CD4-positive, alpha-beta T cell treated with Interleukin-17A for 4 hours (primary cell): Measurements from ENCODE around the gene KCND1.

Experiments
- DNase-seq: peaks from one replicate; pipeline ENCODE4 v3.0.0-alpha.2; 2020; ENCODE audit warnings: mixed read lengths

KCND1 gene

DNA sequence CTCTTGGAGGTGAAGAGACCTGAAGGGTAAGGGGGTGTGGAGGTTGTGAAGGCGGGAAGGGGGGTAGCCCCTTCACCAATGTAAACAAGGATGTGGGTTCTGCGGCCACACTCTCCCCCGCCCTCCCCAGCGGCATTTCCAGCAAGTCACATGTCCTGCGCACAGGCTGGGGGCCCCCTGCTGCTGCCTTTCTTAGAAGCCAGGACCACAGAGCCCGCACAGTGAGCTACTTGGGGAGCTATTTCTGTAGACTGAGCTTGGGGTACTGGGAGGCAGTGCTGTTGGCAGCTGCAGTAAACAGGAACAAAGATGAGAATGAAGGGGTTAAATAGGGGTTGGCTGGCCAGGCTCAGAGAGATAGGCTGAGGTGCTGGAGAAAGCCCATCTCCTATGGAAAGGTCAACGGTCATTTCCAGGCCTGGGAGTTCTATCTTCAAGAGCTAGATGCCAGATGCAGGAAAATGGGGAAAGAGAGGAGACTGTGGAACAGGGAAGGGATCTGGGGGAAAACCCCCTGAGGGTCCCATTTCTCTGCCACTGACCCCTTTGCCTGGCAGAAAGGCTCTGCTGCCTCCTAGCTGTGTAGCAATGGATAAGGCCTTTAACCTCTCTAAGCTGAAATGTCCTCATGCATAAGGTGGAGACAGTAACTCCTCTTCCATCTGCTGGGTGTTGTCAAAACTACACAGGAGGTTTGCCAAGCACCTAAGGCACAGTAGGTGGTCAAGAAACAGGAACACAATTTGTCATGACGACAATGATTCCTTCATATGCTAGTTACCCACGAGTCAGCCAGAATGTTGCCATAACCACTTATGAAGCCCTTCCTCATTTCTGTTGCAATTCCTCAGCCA lies 34.4 kb downstream of the KCND1 start:
- DNase-seq = peak; percentile 88

DNA sequence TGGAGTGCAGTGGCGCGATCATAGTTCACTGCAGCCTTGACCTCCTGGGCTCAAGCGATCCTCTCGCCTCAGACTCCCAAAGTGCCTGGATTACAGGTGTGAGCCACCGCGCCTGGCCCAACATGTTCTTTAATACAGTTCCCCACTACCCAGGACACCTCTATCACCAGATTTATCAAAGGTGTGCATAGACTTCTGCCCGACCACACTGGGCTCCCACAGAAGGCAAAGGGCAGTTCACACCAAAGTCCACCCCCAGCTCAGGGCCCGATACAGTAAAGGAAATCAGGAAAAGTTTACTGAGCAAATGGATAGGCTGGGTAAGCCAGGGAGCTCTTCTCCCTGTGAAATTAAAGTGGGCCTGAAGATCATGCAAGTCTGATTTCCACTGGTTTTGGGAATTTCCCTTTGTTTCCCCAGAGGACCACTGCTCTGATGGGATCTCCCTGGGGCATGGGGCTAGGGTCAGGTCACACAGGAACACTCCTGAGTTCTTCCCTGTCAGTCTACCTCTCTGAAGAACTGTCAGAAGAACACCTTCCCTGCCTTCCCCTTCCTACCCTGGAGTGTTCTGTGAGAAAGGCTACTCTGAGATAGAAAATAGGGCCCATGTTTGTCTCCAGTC lies 35.1 kb downstream of the KCND1 start:
- DNase-seq = no peak

DNA sequence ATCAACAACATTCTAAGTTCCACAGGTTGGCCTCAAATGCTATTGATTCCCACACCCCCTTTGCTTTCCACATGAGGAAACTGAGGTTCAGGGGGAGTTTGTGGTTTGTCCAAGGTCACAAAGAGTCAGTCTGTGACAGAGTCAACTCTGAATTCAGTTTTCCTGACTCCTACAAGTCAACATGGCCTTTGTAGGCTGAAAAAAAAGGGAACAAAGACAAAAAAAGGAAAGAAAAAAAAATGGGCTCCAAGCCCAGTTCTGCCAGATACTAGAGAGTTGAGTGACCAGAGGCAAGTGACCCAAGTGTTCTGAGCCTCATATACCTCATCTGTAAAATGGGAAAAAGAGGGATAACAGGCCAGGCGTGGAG lies 36.4 kb downstream of the KCND1 start:
- DNase-seq = no peak

DNA sequence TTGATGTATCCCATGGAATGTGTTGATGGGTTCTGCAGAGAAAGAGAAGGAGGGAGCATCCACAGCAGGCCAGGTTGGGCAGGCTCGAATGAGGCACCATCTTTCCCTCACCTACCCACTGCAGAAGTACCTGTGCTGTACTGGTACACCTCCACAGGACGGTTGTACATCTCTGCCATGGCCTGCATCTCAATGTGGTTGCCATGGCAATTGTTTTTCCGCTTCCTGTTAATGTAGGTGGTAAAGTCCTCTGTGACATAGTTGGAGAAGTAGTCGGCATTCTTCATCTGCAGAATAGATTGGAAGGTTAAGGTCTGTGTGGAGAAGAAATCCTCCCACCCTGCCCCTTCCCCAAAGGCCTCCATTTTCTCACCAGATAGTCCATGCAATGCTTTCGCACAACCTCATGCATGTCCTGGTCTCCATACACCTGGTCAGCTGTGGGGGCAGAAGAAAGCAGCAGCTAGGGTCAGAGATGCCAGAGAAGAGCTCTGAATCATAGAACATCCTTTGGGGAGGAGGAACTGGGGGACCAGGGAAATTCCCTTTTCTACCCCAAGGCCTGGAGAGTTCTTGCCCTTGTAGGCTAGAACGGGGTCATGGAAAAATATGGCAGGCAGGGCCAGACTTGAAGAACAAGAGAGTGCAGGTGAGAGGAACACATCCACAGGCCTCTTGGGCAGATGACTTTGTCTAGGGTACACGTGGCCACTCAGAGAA lies 36.9 kb downstream of the KCND1 start:
- DNase-seq = peak; percentile 47

DNA sequence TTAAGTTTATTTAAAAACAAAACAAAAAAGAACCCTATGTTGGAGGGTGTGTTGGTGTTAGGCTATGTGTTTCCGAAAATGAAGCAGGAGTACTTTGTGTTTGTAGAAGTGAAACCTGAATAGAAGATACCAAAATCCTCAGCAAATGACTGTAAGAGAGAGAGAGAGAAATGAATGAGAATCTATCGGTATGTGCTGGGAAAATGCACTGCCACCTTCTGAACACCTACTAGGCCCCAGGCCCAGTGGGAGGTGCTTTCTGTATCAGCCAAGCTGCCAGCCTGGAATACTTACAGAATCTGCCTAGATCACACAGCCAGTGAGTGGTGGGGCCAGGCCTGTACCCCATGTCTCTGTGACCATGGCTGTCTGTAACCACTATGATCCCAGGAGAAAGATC lies 37.9 kb downstream of the KCND1 start:
- DNase-seq = no peak

DNA sequence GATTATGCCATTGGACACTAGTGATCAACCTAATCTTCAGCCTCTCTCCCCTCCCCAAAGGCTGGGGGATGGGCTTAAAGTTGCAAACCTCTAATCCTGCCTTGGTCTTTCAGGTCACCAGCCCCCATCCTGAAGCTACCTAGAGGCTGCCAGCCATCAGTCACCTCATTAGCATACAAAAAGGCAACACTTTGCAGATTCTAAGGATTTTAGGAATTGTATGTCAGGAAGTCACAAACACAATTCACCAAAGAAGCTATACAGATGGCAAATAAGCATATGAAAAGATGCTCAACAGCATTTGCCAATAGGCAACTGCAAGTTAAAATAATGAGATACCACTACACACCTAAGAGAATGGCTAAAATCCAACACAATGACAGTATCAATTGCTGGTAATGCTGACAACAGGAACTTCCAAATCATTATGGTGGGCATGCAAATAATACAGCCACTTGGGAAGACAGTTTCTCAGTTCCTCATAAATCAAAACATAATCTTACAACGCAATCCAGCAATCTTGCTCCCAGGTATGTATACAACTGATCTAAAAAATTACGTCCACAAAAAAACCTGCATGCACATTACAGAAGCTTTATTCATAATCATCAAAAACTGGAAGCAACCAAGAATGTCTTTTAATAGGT lies 43.8 kb downstream of the KCND1 start:
- DNase-seq = no peak

DNA sequence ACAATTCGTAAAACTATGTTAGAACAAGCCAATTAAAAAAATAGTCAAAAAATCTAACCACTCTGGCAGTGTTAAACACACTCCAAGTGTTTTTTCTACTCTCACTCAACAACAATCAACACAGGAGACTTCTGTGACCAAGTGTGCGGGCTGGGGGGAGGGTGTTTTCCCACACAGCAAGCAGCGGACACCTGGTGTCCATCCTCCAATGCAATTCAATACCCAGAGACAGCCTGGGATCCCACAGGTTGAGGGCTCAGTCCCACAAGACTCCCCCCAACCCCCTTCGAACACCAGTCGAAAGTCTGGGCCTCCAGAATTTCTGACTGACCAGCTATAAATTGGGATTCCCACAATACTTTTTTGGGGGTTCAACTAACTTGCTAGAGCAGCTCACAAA lies 44.5 kb downstream of the KCND1 start:
- no peak for DNase-seq

DNA sequence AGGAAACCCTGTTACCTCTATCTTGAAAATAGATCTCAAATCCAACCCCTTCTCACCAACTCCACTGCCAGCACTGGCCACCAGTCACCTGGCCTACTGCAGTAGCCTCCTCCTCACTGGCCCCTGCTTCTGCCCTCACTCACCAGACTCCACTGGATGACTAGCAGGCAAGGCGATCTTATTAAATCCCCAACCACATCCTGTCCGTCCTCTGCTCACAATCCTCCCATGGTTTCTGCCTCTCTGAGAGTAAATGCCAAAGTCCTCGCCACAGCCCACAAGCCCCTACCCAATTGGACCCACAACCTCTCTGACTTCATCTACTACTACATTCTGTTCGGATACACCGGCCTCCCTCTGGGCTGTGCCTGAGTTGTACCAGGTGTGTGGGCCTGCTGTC lies 47.4 kb downstream of the KCND1 start:
- no peak for DNase-seq

DNA sequence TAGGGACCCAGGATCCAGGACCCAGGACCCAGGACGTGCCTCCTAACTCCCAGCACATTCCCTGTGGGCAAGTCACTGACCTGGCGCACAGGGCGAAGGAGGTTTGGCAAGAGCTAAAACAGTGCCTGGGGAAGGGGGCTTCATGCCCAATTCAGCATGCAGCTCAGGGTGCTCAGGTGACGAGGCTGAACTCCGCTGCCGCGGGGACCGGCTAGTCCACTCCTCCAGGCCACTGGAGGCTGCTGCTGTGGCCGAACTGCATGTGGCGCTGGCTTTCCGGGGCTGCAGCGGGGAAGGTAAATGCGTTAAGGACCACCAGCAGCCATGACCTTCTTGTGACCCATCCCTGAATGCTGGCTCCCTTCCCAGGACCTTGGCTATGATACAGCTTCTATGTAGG lies 47.9 kb downstream of the KCND1 start:
- DNase-seq = no peak

DNA sequence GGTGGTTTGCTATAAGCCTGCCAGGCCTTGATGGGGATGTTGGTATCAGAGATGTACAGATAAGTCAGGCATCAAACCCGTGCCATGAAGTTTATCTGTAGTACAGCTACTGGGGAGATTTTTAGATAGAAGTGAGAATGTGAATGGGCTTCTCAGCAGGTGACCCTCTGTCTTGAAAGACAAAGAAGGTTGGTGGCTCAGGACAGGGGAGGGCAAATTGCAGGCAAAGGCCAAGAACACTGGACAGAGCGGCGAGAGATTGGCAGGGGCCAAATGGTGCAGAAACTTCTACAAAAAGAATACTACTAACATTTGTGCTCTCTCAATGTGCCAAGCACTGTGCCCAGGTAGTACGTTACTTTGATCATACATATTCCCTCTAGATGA lies 50.9 kb downstream of the KCND1 start:
- DNase-seq = no peak

DNA sequence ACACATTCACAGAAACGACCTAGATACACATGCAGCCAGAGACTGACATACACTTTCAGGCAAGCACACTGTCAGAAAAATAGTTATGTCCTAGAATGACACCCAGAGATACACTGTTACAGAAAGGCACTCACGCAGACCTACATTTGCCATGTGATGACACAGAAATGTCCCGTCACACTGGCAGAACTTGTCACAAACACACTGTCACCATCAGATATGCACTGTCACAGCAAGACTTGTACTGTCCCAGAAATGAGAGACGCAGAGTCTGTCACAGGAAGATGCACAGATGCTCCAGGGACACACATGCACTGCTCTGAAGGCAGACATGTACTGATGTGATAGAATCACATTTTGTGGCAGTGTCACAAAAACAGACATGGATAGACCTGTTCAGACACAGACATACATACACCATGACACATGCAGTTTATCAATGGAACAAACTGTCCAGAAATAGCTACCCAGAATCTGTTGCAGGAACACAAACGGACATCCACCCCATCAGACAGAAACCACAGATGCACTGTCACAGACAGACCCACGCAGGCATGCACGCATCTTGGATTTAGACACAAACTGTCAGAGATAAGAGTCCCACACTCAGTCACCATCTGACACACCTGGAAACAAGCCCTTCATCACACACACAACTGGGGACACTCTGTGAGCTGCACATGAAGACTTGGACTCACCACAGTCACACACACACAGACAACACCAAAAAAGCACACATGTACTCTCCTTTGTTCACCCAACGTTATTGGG lies 51.5 kb downstream of the KCND1 start:
- peak; percentile 46 for DNase-seq

DNA sequence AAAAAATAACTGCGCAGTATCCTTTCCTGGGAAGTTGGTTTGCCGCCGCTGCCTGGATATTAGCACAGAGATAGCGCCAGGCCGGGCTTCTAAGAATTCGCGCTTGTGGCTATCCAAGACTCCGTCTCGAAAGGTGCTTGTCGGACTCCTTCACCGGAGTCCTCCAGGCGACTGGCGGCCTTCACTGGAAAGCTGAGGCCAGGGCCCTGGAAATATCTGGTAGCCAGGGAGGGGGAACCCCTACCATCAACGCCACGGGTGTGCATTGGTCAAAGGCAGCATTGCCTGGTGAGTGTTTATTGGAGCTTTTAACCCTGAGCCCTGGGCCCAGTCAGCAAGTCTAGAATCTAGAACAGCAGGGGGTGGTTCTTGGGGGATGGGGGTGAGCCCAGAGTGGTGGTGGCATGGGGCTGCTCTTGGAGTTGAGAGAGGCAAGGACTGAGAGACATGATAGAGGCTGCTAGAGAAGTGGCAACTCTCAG lies 52.2 kb downstream of the KCND1 start:
- DNase-seq = peak; percentile 40

DNA sequence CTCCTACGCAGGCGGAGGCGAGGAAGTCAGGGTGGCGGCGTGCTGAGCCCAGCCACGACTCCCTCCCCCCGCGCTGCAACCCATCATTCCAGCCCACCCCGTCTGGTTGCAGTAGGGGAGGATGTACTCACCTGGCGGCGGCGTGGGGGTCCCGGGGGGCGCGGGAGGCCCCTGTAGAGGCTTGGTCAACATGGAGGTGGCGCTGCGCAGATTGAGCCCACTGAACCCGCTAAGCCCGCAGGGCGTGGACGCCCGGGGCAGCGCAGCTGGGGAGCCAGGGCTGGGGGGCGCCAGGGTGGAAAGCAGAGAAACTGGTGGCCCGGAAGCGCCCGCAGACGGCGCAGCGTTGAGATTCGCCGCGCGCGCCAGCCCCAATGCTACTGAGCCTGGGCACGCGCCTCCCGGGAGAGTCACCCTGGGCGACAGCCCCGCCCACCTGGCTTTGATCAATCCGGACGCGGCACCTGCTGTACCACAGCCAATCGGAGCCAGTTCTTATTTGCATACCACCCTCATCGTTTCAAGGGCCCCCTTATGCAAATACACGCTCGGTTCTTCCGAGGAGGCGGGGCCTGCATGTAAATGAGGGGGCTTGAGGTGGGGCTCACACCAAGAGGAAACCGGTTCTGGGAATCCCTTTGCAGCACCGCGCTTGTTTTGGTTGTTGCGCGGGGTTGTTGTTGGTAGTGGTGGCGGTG lies 52.9 kb downstream of the KCND1 start, which contains the start of gene PIM2:
TSS of gene PIM2 (minus strand) at position 382 of the 698 bp plus-strand sequence. CDS start at position 192, 190 bp downstream.
- peak; percentile 95 for DNase-seq

DNA sequence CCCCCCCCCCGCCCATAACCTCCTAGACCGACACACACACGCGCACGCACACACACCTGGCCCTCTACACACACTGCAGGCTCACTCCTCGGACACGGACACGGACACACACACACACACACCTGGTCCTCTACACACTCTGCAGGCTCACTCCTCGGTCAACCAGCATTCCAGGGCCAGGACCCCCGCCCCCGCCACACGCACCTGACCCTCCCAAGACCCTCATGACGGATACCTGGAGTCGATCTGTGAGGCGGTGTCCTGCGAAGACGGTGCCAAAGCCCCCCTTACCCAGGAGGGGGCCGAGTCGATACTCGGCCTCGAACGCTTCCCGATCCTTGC lies 53.4 kb downstream of the KCND1 start:
- DNase-seq = no peak

DNA sequence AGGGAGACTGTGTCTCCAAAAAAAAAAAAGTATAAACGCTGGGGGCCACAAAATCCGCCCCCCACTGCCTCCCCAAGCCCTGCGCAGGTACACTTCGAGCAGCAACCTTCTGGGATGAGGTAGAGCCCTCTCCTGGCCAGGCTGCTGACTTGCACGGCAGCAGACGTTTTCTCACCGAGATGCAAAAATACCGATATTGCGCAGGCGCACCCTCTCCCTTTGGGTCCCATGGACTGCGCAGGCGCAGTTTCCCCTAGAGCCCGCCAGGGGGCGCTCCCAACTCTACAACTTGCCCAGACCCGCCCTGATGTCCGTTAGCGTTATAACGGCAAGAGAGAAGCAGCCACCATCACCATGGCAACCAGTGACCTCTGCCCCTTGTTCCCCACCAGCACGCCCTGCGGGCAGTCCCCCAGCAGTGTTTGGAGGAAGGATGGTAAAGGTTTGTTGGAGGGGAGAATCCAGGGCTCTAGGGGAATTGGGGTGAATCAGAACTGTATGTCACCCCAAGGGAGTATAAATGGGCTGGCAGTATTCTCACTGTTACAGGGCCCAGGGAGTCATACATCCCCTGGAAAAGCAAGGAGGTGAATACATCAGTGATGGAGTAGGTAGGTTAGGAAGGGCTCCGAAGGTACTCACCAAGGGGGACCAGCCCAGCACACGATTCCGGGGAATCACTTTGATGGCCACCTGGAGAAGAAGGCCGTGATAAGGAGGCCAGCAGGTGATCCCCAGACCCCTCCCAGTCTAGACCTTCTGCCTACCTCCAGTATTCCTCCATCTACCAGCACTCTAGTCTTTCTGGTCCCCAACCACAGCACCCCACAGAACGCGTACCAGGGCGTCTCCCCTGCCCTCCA lies 54.3 kb downstream of the KCND1 start:
- peak; percentile 90 for DNase-seq

DNA sequence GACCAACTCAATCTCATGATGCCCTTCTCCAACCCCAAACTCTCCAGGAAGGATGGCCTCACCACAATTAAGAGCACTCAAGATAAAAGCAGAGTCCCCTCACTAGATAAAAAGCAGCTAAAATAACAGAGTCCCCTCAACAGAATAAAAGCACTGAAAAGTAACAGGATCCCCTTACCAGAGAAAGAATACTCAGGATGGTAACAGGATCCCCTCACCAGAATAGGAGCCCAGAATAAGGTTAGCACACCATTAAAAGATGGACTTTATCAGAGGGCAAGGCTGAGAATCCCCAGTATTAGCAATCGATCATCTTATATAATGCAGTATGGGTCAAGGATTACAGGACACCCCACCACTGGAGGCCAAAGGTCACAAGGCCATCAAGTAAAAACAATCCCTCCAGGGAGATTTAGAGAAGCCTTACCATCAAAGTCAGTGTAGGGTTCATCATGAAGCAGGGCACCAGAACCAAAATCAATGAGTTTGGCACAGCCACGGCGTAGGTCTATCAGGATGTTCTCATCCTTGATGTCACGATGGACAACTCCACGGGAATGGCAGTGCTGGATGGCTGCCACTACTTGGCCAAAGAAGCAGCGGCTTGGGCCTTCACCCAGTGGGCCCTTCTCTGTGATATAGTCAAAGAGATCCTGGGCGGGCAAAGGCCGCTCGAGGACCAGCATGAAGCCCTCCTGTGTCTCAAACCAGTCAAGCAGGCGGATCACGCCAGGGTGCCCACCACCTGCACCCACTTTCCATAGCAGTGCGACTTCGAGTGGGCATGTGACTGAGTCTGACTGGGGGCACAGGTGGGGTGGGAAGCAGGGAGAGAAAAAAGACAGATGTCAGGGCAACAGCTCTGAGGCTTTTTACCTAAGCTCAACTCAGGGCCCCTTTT lies 56.8 kb downstream of the KCND1 start:
- no peak for DNase-seq

DNA sequence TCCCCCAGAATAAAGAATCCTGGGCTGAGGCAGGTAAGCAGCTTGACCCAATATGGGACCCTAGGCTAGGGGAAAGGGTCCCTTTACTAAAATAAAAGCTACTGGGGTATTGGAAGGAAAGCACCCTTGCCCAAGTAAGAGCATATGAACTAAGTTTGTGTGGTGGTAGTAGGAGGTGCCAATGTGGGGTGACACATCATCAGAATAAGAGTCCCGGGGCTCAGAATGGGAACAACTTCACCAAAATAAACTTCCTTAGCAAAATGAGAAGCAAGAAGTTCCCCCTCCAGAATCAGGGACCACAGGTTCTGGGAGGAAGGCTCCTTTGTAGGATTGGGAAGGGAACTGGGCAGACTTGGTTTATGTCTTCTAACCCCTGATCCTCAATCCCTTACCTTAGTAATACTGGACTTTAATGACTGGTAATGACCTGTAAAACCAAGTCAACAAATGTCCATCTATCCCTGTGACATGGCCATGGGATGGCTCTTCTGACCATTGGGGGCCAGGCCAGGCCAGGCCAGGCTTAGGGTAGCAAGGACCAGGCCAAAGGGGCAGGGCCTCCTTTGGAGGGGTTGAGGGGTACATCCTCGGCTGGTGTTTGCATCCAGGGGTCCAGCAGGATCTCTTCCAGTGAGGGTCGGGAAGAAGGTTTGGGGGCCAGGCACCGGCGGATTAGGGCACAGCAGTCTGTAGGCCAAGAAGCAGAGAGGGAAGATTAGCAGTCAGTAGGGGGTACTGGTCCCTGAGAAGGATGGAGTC lies 57.9 kb downstream of the KCND1 start:
- DNase-seq = no peak

DNA sequence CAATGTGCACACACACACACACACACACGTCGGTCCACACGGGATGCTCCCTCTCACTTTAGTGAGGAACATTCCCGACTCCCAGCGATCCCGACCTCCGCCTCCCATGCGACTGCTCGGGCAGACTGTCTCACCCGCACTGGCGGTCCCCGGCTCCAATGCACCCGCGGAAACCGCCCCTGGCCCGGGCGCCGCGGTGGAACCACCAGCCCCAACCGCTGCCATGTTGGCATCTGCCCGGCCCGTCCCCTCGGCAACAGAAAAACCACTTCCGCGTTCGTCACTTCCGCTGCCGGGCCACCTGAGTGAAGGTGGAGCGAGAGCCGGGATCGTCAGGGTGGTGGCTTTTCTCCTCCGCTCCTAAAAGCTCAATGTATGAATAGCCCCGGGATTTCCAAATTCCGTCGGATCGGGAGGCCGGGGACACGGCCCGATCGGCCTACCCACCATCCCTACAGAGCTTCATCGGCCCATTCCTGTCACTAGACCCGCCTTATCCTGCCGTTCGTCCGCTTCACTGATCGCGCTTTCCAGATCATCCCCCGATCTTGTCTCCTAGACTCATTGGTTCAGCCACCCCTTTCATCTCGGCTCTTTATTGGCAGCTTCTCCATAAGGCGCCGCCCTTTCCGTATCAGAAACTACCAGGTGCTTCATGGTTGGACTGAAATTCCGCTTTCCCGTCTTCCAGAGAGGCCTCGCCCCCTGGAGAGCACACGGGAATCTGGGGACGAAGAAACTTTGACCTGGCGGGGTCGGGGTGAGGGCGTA lies 60.0 kb downstream of the KCND1 start, which contains the start of gene SLC35A2:
TSS of gene SLC35A2 (minus strand) at position 235 of the 771 bp plus-strand sequence. CDS start at position 225, 10 bp downstream.
- DNase-seq = peak; percentile 89
